Neural cell (in vitro differentiated cells): ENCODE results near the gene ATP6V1B1. TPM values are rescaled to one million over a fixed set of nuclear protein-coding genes. Genes with fewer than 3 reads are reported as not detected.
A peak's percentile ranks its signal among the peaks of the same experiment; 100 is the strongest.

ENCODE experiments used
- H2AFZ ChIP-seq: fragments of 200-600, 300-800 bp; sonication (generic), shearing (Covaris generic); 2 replicates; pipeline ENCODE4 v1.6.0; 2014; ENCODE audit warnings: low read depth, mild to moderate bottlenecking, antibody characterized with exemption, low read length, moderate library complexity
- H3F3A ChIP-seq: fragments of 200-600 bp; shearing (Covaris generic); 2 replicates; pipeline ENCODE4 v1.6.1; 2016; ENCODE audit warnings: mild to moderate bottlenecking, moderate library complexity, mixed read lengths, antibody characterized with exemption, low read length; ENCODE audit not compliant: insufficient read depth, poor library complexity, severe bottlenecking
- H3K27ac ChIP-seq: fragments of 200-600, 300-800 bp; sonication (generic), shearing (Covaris generic); 2 replicates; pipeline ENCODE4 v1.5.1; 2014; ENCODE audit warnings: mild to moderate bottlenecking, low read length, moderate library complexity
- H3K27me3 ChIP-seq: fragments of 300-800, 200-600 bp; sonication (generic), shearing (Covaris generic); 2 replicates; pipeline ENCODE4 v1.6.0; 2014; ENCODE audit warnings: mild to moderate bottlenecking, low read depth, low read length, moderate library complexity; ENCODE audit not compliant: insufficient read depth
- H3K36me3 ChIP-seq: fragments of 300-800, 200-600 bp; sonication (generic), shearing (Covaris generic); 2 replicates; pipeline ENCODE4 v1.5.1; 2014; ENCODE audit warnings: mild to moderate bottlenecking, antibody characterized with exemption, low read length, moderate library complexity; ENCODE audit not compliant: insufficient read depth
- H3K4me2 ChIP-seq: fragments of 300-800, 200-600 bp; sonication (generic), shearing (Covaris generic); 2 replicates; pipeline ENCODE4 v1.6.0; 2014; ENCODE audit warnings: mild to moderate bottlenecking, low read length
- H3K4me3 ChIP-seq: fragments of 300-800, 200-600 bp; sonication (generic), shearing (Covaris generic); 2 replicates; pipeline ENCODE4 v1.5.1; 2014; ENCODE audit warnings: mild to moderate bottlenecking, low read length, moderate library complexity
- H3K79me2 ChIP-seq: fragments of 200-600 bp; shearing (Covaris generic); replicated peaks from 2 replicates; pipeline ENCODE4 v1.6.0; 2014; ENCODE audit warnings: mild to moderate bottlenecking, low read length, moderate library complexity; ENCODE audit not compliant: insufficient read depth
- H3K9ac ChIP-seq: fragments of 300-800, 200-600 bp; sonication (generic), shearing (Covaris generic); 2 replicates; pipeline ENCODE4 v1.6.1; 2016; ENCODE audit warnings: mild to moderate bottlenecking, low read length, mixed read lengths
- H3K9me2 ChIP-seq: fragments of 200-600 bp; shearing (Covaris generic); 2 replicates; pipeline ENCODE4 v1.6.1; 2016; ENCODE audit warnings: mild to moderate bottlenecking, low read length, mixed read lengths; ENCODE audit not compliant: insufficient read depth
- H3K9me3 ChIP-seq: fragments of 200-600, 300-800 bp; sonication (generic), shearing (Covaris generic); 2 replicates; pipeline ENCODE4 v1.6.1; 2016; ENCODE audit warnings: mild to moderate bottlenecking, mixed run types, low read length, moderate library complexity, mixed read lengths
- H4K20me1 ChIP-seq: fragments of 200-600 bp; shearing (Covaris generic); 2 replicates; pipeline ENCODE4 v1.6.1; 2016; ENCODE audit warnings: mild to moderate bottlenecking, mixed run types; ENCODE audit not compliant: insufficient read depth
- CTCF ChIP-seq: fragments of 450-650 bp; IDR thresholded peaks from 2 replicates; pipeline ENCODE4 v1.5.1; 2014; ENCODE audit warnings: antibody characterized with exemption, mild to moderate bottlenecking, moderate library complexity; ENCODE audit not compliant: poor library complexity, severe bottlenecking
- EP300 ChIP-seq: fragments of 450-650 bp; conservative IDR thresholded peaks from 2 replicates; pipeline ENCODE4 v1.6.1; 2014; ENCODE audit warnings: antibody characterized with exemption, mild to moderate bottlenecking, moderate library complexity; ENCODE audit not compliant: poor library complexity, severe bottlenecking
- EZH2 ChIP-seq: fragments of 200-600, 300-800 bp; shearing (Covaris generic), sonication (generic); IDR thresholded peaks from 2 replicates; pipeline ENCODE4 v1.6.1; 2014; ENCODE audit warnings: antibody characterized with exemption, low read length, borderline replicate concordance, mild to moderate bottlenecking; ENCODE audit not compliant: insufficient read depth, poor library complexity, severe bottlenecking
- MXI1 ChIP-seq: fragments of 450-650 bp; conservative IDR thresholded peaks from 2 replicates; pipeline ENCODE4 v1.6.1; 2014; ENCODE audit warnings: antibody characterized with exemption, mild to moderate bottlenecking; ENCODE audit not compliant: poor library complexity, severe bottlenecking
- POLR2AphosphoS5 ChIP-seq: IDR thresholded peaks from 2 replicates; pipeline ENCODE4 v1.6.1; 2012
- RAD21 ChIP-seq: fragments of 450-650 bp; conservative IDR thresholded peaks from 2 replicates; pipeline ENCODE4 v1.6.1; 2014; ENCODE audit warnings: antibody characterized with exemption, mild to moderate bottlenecking, moderate library complexity
- SMC3 ChIP-seq: fragments of 450-650 bp; conservative IDR thresholded peaks from 2 replicates; pipeline ENCODE4 v1.6.1; 2014; ENCODE audit warnings: antibody characterized with exemption, mild to moderate bottlenecking, moderate library complexity; ENCODE audit not compliant: poor library complexity
- TAF1 ChIP-seq: IDR thresholded peaks from 2 replicates; pipeline ENCODE4 v1.6.1; 2012; ENCODE audit warnings: low read depth
- polyA plus RNA-seq: library from polyadenylated mRNA; depleted of rRNA; stranded (reverse); fragments of >200 nt; gene quantifications from 2 replicates; pipeline ENCODE4 v1.2.3, GENCODE V29; 2014
- TF ChIP-seq, protein P1 (sequence below): IDR thresholded peaks from 2 replicates; pipeline ENCODE4 v1.6.1; 2012; ENCODE audit warnings: borderline replicate concordance

Gene ATP6V1B1
- polyA plus RNA-seq, 1 donor from 2014 or later: 0.12 TPM

GRCh38 chr2:70977605-70978205 lies 42.0 kb downstream of the ATP6V1B1 start:
- H3K9me2 ChIP-seq: no peaks in the 10 kb centered on the region
- TF ChIP-seq SMC3 (peak; percentile 8), CTCF (peak; percentile 8), MXI1 (no peak)
- H3K9me3 ChIP-seq: no peaks in the 10 kb centered on the region
- no peaks in the 10 kb centered on the region for H3F3A ChIP-seq
- H3K4me2 ChIP-seq: no peak overlapping the region
- H2AFZ ChIP-seq: no peak overlapping the region
- no peak overlapping the region for H3K27ac ChIP-seq
- H3K36me3 ChIP-seq: no peaks in the 10 kb centered on the region
- H3K79me2 ChIP-seq: no peaks in the 10 kb centered on the region
- H3K4me3 ChIP-seq: peak overlapping the region; percentile 53
- H3K9ac ChIP-seq: no peak overlapping the region
- H3K27me3 ChIP-seq: peaks cover 14% of the 10 kb centered on the region
- H4K20me1 ChIP-seq: no peaks in the 10 kb centered on the region

DNA sequence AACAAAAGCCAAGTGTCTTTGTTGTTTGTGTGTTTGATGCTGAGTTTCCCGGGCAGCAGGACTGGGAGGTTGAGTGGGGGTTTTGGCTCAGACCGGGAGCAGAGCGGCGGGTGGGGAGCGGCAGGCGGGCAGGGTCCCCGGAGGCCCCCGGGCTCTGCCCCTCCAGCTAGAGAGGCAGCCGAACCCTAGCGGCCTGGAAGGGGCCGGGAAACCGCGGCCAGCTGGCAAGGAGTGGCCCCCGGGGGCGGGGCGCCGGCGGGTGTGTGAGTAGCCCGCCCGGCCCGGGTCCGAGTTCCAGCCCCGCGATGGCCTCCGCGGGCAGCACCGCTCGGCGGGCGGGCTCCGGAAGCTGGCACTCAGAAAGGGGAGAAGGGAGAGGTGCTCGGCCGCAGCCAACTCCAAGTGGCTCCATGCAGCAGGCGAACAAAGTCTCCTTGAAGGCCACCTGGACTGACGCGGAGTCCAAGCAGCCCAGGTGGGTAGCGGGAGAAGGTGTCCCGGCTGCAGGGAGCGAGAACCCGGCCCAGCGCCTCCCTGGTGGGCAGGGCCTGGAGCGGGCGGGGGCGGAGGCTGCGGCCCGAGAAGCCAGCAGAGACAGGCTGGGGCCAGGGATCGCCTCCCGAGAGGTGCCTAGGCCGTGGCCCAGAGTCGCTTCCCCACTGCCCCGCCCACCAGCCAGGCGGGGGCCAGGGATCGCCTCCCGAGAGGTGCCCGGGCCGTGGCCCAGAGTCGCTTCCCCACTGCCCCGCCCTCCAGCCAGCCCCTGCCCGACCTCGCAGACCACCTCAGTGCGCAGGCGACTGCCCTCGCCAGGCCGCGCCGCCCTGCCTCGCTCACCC lies 42.9 kb downstream of the ATP6V1B1 start, which contains the start of gene ANKRD53:
TSS of gene ANKRD53 (plus strand) at position 290 of the 839 bp plus-strand sequence. CDS start at position 306, 16 bp downstream.
- Histone ChIP-seq H3K4me3 (peak within 1 kb of the TSS; percentile 53), H3K9ac (no peak within 1 kb of the TSS), H3F3A (no peaks in the 10 kb centered on the region), H3K4me2 (no peak within 1 kb of the TSS), H3K9me2 (no peaks in the 10 kb centered on the region), H3K27me3 (peaks cover 14% of the 10 kb centered on the region), H3K27ac (no peak within 1 kb of the TSS), H2AFZ (no peak within 1 kb of the TSS), H4K20me1 (no peaks in the 10 kb centered on the region), H3K79me2 (no peaks in the 10 kb centered on the region), H3K36me3 (no peaks in the 10 kb centered on the region), H3K9me3 (no peaks in the 10 kb centered on the region)
- no peak for TF ChIP-seq RAD21
- TF ChIP-seq CTCF: no peak
- no peak for TF ChIP-seq POLR2AphosphoS5
- TF ChIP-seq, protein P1, sequence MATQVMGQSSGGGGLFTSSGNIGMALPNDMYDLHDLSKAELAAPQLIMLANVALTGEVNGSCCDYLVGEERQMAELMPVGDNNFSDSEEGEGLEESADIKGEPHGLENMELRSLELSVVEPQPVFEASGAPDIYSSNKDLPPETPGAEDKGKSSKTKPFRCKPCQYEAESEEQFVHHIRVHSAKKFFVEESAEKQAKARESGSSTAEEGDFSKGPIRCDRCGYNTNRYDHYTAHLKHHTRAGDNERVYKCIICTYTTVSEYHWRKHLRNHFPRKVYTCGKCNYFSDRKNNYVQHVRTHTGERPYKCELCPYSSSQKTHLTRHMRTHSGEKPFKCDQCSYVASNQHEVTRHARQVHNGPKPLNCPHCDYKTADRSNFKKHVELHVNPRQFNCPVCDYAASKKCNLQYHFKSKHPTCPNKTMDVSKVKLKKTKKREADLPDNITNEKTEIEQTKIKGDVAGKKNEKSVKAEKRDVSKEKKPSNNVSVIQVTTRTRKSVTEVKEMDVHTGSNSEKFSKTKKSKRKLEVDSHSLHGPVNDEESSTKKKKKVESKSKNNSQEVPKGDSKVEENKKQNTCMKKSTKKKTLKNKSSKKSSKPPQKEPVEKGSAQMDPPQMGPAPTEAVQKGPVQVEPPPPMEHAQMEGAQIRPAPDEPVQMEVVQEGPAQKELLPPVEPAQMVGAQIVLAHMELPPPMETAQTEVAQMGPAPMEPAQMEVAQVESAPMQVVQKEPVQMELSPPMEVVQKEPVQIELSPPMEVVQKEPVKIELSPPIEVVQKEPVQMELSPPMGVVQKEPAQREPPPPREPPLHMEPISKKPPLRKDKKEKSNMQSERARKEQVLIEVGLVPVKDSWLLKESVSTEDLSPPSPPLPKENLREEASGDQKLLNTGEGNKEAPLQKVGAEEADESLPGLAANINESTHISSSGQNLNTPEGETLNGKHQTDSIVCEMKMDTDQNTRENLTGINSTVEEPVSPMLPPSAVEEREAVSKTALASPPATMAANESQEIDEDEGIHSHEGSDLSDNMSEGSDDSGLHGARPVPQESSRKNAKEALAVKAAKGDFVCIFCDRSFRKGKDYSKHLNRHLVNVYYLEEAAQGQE: no peak
- TF ChIP-seq SMC3: no peak
- no peak for TF ChIP-seq TAF1
- no peak for TF ChIP-seq EZH2
- no peak for TF ChIP-seq EP300
- no peak for TF ChIP-seq MXI1
